GM21737 (cell line): ENCODE measurements around the gene PNPLA6.
"Not testable (repeated sequence)": the region's sequence is repeated elsewhere in the genome, so short reads cannot be mapped to it uniquely, and the experiment has no call there.

Experiments used
- ATAC-seq: cut with Tn5 transposase; IDR thresholded peaks from one replicate; pipeline ENCODE4 v1.9.1; 2021; ENCODE audit warnings: mild to moderate bottlenecking, moderate library complexity; ENCODE audit not compliant: unreplicated experiment

PNPLA6 gene

GRCh38 chr19:7550987-7551761 is 15.7 kb downstream of the PNPLA6 start:
- ATAC-seq, result no peak

GRCh38 chr19:7552781-7553180 is 17.3 kb downstream of the PNPLA6 start:
- ATAC-seq, result no peak

GRCh38 chr19:7554565-7554964 is 19.0 kb downstream of the PNPLA6 start:
- no peak for ATAC-seq

DNA sequence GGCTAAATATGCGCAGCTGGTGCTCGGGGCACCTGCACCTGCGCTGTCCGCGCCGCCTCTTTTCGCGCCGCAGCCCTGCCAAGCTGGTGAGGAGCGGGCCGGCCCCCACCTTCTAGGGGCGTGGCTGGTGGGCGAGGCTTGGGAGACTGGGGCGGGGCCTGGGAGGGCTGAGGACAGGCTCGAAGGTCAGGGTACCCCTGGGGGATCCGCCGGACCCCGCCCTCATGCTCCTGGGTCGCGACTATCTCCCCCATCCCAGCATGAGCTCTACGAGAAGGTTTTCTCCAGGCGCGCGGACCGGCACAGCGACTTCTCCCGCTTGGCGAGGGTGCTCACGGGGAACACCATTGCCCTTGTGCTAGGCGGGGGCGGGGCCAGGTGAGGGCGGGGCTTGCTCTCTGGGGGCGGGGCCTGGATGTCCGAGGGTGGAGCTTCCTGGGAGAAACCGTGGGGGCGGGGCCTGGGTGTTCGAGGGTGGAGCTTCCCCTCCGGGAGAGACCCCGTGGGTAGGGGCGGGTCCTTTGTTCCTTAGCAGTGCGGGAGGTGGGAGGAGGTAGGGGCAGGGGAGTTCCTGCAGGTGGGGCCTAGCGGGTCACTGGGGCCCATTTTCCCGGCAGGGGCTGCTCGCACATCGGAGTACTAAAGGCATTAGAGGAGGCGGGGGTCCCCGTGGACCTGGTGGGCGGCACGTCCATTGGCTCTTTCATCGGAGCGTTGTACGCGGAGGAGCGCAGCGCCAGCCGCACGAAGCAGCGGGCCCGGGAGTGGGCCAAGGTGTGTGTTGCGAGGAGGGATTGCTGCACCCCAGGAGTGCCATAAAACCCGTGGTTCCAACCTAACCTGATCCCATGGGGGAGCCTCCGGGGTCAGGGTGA is 19.7 kb downstream of the PNPLA6 start:
- ATAC-seq, result no peak

DNA sequence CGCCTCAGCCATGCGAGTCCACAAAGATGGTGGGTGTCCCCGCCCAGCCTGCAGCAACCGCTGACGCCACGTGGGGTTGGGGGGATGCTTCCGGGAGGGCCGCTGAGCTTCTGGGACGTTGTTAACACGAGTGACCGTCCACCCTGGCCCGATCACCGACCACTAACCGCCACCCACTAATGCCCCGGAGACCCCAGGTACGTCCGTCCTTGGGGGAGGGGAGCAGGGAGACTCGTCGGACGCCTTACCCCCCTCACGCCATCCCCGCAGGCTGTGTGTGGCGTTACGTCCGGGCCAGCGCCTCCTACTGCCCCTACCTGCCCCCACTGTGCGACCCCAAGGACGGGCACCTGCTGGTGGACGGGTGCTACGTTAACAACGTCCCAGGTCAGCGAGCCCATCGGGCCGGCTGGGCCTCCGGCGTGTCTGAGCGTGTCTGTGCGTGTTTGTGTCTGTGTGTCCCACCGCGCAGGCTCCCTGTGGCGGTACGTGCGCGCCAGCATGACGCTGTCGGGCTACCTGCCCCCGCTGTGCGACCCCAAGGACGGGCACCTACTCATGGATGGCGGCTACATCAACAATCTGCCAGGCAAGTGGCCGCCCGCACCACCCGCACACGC is 21.3 kb downstream of the PNPLA6 start:
- no peak for ATAC-seq

- ATAC-seq, result no peak
These were observed 23.1 kb downstream of the PNPLA6 start for GRCh38 chr19:7558667-7559066.

- ATAC-seq, result no peak
These were observed 23.6 kb downstream of the PNPLA6 start for GRCh38 chr19:7559102-7559501.

- no peak for ATAC-seq
These were observed 24.7 kb downstream of the PNPLA6 start for GRCh38 chr19:7560255-7560654.

DNA sequence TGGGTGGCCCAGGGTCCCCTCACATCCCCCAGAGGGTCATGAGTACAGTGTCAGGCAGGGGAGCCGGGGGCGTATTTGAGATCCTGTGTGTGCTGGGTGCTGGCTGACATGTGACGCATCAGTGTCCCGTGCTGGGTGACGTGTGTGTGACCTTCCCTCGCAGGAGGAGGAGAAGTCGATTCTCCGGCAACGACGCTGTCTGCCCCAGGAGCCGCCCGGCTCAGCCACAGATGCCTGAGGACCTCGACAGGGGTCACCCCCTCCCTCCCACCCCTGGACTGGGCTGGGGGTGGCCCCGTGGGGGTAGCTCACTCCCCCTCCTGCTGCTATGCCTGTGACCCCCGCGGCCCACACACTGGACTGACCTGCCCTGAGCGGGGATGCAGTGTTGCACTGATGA is 25.8 kb downstream of the PNPLA6 start:
- ATAC-seq, result no peak

- ATAC-seq, result no peak
These were observed 27.3 kb downstream of the PNPLA6 start for GRCh38 chr19:7562646-7563393.

GRCh38 chr19:7564866-7565265 is 29.3 kb downstream of the PNPLA6 start:
- no peak for ATAC-seq

- no peak for ATAC-seq
These were observed 29.8 kb downstream of the PNPLA6 start for GRCh38 chr19:7565332-7565731.

- no peak for ATAC-seq
These were observed 35.2 kb downstream of the PNPLA6 start for GRCh38 chr19:7570761-7571160.

DNA sequence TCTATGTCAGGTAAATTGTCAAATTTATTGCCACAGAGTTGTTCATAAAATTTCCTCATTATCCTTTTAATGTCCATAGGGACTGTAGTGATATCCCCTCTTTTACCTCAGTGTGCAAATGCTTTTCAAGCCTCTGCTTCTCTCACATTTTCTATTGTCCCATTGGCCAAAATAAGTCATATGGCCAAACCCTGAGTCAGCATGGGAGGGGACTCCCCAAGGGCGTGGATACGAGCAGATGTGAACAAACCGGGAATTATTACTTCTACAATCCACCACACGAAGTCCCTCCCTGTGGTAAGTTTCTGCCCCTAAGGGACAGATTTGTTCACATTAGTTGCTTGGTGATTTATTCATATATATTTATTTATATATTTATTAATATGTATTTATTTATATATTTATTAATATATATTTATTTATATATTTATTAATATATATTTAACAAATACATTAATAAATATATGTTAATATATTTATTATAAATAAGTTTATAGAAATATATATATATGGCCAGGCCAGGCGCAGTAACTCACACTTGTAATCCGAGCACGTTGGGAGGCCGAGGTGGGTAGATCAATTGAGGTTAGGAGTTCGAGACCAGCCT is 40.0 kb downstream of the PNPLA6 start:
- ATAC-seq, result no peak

- not testable (repeated sequence) for ATAC-seq
These were observed 41.9 kb downstream of the PNPLA6 start for GRCh38 chr19:7577422-7577821.

DNA sequence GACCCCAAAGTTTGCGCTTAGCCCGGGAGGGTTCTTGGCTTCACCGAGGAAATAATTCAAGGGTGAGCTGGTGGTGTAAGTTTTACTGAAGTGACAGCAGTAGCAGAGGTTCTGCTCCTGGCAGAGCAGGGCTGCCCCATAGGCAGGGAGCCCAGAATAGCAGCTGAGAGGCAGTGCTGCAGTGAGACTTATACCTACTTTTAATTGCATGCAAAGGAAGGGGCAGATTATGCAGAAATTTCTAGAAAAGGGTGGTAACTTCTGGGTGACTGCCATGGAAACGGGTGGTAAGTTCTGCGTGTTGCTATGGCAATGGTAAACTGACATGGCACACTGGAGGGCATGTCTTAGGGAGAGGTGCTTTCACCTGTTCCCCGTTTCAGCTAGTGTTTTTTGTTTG is 42.6 kb downstream of the PNPLA6 start:
- no peak for ATAC-seq

DNA sequence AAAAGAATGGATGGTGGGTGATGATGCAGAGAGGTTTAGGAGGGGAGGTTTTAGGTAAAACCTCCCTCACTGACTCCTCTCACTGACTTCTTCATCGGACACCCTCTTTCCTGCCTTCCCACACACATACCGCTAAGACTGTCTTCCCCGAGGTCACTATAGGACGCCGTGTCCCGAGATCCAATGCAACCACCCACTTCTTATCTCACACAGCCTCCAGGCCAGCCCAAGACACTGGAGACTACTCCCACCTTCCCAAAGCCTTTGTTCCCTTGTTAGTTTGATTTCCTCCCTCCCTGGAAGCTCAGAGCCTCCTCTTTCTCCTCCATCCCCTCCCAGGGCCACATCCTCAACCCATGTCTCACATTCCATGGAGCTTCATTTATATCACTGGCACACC is 43.7 kb downstream of the PNPLA6 start:
- no peak for ATAC-seq

DNA sequence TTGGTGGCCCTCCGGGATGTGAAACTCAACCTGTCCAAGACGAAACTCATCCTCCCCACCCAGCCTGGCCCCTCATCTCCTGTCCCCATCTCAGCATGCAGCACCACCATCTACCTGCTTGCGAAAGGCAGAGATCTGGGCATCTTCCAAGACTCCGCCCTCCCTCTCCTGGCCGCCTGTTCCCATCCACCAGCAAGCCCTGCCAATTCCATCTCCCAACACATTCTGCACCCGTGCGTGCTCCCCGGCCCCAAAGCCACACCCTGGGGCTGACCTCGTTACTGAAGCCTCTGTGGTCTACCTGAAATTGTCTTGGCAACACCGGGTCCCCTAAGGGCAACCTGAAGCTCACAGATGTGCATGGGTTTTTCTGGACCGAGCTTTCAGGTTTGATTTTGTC is 46.9 kb downstream of the PNPLA6 start:
- ATAC-seq, result no peak

DNA sequence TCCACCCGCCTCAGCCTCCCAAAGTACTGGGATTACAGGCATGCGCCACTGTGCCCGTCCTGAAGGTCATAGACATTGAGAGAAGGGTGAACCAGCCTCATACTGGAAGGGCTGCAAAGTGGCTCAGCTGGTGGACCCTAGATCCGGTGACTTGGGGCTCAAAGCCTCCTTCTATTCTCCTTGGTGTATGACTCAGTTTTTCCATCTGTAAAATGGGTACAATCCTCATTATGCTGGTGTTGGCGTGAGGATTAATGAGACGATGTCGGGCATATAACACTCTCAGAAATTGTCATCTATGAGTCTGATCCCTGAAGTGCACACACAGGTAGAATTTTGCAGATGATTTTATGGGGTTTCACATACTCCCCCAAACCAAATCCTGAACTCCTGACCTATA is 54.3 kb downstream of the PNPLA6 start:
- no peak for ATAC-seq

DNA sequence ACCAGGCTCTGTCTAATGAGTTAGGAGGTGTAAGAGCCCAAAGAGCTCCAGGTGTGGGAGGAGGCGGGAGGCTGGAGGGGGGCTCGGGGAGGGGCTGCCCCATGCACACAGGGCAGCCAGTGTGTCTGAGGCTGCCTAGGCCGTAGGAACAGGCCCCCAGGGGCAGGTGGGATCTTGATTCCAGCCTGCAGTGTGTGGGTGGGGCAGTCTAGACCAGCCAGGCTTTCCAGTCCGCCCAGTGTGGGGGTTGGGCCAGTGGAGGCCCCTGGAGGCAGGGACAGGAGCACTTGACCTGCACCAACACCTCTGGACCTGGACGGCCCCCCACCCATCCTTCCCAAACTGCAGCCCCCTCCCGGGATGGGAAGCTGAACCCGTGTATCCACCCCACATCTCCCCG is 54.7 kb downstream of the PNPLA6 start:
- no peak for ATAC-seq
